ENCODE measurements around the gene SMC4.
"Not testable (repeated sequence)": the region's sequence is repeated elsewhere in the genome, so short reads cannot be mapped to it uniquely, and the experiment has no call there.

The SMC4 gene

DNA sequence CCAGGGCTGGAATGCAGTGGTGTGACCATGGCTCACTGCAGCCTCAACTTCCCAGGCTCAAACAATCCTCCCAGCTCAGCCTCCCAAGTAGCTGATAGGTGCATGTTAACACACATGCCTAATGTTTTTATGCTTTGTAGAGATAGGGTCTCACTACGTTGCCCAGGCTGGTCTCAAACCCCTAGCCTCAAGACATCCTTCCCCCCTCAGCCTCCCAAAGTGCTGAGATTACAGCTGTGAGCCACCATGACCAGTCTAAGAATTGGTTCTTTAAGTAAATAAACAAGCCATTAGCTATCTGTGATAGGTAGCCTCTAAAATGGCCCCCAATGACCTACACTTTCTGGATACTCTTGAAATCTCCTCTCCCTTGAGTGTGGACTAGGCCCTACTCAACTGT is 46.4 kb downstream of the SMC4 start:
- DNase-seq (ENCODE audit: low read depth in 2 of 2) = no peak

GRCh38 chr3:160446522-160447056 is 47.1 kb downstream of the SMC4 start:
- DNase-seq (ENCODE audit: low read depth in 2 of 2) = no peak

DNA sequence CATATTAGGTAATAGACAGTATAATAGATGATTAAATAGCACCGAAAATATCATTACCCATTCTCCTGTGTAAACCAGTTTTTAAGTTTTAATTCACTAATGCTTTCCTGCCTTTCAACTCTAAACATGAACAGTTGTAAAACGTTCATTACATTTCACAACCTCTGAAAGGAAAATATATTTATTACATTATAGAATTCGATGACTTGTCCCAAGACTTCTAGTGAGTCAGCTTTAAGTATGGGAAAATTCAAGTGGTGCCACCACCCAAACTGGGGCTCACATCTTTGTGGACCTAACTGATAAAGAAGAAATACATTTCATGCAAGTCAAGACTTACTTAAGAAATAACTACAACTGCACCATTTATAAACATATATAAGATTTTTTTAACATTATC is 48.1 kb downstream of the SMC4 start:
- peak in 1 of 2 experiments; percentile 5 for DNase-seq (ENCODE audit: low read depth in 2 of 2)

DNA sequence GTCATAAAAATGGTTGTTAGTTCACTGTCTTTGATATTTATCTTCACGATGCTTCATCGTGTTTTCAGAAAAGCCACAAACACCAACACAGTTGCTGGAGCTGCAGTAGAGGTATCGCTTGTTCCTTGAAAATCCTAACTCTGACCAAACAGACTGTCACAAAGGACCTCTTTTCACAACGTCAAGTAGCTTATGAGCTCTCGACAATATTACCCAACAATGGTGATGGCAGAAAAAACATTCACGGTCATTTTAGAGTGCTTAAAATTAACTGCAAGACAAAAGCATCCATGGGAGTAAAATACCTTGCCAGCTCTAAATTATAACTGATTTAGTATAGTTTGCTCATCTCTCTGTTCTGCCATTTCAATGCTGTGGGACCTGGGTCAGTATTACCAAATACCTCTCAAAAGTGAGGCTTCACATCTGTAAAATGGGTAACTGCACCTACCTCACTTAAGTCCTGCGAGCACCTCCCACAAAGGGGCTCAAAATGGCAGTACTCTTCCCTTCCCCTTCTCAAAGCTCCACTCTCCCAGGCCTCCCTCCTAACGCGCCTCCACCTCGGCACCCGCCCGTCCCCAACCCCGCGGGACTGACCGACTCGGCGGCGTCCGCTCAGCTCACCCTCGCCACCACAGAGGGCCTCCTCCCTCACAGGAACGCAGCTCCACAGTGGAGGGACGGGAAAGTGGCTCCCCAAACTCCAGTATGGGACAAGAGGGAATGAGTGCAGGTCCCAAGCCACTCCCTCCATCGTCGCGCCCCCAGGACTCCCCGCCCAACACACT is 49.6 kb downstream of the SMC4 start:
- no peak for DNase-seq (ENCODE audit: low read depth in 2 of 2)

DNA sequence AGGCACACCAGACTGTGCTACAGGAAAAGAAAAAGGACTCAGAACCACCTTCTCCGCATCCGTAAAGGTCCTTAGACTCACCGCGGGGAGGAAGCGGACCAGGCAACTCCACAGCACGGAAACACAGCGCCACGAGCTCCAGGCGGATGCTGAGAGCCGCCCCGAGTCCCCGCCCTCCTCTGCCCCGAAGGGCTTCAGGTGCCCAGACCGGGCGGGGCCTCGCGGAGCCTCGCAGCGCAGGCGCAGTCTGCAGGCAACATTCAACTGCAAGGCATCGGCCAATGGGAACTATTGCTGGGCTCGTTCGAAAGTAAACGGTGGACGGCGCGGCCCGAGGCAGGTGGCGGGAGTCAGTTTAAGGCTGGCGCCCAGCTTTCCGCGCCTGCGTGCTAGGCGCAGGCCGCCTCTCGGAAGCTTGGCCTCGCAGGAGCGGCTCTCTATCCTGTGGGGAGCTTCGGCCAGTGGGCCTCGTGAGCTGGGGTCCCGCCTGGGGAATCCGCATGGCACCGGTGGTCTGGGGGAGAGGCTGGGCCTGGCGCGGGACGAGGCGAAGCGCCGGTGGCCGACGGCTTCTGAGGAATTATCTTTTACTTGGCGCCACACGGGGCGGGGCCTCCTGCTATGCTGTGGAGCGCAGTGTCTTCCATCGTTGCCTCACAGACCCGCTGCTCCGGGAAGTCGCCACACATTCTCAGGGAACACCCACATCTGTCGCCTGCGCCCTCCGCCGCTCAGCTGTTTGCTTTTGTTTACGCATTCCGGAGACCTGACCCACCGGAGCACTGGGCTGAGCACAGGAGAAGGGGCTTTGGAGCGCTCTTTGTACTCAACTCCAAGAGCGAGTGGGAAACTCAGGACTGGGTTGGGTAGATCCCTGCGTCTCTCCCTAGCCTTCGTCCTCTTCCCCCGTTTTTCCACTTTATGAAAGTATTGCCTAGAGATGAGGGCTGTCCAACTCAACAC is 50.5 kb downstream of the SMC4 start, which contains the start of gene TRIM59:
TRIM59 (minus strand) TSS at position 151 of the 963 bp plus-strand sequence. CDS start 10,603 bp downstream, outside the sequence.
- peak; percentile 93 to 95 for DNase-seq (ENCODE audit: low read depth in 2 of 2)

- DNase-seq (ENCODE audit: low read depth in 2 of 2) = peak; percentile 89 to 93
Measured at GRCh38 chr3:160450846-160451245, 51.4 kb downstream of the SMC4 start.

DNA sequence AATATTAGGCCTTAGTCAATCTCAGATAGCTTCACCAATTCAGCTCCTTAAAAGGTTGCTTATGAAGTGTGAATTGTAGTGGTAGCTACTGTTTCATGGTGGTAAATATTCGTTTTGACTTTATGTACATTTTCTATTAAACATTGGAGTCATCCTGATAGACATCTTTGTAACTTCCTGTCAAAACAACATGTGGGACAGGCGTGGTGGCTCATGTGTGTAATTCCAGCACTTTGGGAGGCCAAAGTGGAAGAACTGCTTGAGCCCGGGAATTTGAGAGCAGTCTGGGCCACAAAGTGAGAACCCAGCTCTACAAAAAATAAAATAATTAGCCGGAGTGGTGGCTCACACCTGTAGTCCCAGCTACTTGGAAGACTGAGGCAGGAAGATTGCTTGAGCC is 52.2 kb downstream of the SMC4 start:
- DNase-seq (ENCODE audit: low read depth in 2 of 2) = no peak

GRCh38 chr3:160452251-160452650 is 52.8 kb downstream of the SMC4 start:
- not testable (repeated sequence) for DNase-seq (ENCODE audit: low read depth in 2 of 2)

DNA sequence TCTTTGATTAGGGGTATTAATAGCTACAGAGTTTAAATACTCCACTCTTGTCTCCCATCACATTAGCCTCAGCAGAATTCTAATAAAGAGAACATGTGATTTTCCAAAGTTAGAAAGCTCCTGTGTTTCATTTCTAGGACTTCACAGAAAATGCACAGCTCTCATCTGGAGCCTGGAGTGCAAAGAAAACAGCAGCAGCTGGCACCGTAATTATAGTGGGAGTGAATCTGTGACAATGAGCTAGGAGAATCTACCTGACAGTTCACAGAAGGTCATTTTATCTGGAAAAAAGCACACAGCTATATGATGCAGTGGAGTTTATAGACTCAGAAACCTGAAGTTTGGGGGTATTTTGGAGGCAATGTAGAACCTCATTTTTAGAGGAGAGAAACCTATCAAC is 55.5 kb downstream of the SMC4 start:
- DNase-seq (ENCODE audit: low read depth in 2 of 2) = no peak

DNA sequence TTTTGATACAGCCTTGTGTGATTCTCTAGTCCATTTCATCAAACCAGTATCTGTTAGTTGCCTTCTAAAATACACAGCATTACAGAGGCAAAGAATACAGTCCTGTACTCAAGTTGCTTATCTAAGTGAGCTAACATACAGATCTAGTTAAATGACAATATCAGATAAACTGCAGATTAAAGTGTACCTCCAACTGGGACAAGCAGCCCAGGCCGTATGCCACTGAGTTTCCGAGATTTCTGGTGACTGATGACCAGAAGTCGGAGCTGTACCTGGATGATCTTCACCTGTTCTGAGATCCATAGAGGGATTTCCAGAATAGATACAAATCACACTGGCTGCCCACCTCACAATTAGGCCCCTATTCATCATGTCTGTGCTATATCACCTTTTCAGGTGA is 56.4 kb downstream of the SMC4 start:
- no peak for DNase-seq (ENCODE audit: low read depth in 2 of 2)

DNA sequence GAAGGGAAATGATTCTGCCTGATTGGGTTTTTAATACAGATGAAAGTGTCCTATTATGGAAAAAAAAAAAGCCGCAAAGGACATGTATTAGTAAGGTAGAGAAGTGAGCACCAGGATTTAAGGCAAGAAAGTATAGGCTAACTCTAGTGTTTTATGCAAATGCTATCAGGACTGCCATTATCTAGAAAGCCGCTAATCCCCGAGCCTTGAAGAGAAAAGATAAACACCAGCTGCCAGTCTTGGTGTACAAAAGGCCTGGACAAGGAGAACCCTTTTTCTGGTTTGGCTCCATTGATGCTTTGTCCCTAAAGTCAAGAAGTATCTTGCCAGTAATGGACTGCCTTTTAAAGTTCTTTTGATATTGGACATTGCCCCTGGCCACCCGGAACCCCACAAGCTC is 58.7 kb downstream of the SMC4 start:
- DNase-seq (ENCODE audit: low read depth in 2 of 2) = no peak

GRCh38 chr3:160459450-160459970 is 60.1 kb downstream of the SMC4 start:
- no peak for DNase-seq (ENCODE audit: low read depth in 2 of 2)

GRCh38 chr3:160460033-160460432 is 60.6 kb downstream of the SMC4 start:
- DNase-seq (ENCODE audit: low read depth in 2 of 2) = no peak

DNA sequence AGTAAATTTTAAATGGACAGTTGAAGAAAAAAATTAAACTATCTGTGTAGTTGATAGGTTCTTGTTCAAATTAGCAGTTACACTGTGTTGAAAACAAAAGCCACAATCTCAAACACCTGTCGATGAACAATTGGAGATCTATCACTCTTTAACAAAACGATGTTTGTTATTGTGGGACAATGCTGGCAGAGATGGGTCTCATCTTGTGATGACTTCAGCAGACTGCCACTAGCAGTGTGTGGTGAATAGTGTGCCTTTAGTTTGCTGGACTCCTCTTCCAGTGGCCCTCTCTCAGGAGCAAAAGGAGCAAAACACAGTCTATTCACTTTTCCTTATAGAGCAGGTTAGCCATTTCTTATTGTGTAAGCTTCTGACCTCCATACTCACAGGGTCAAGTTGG is 64.9 kb downstream of the SMC4 start:
- no peak for DNase-seq (ENCODE audit: low read depth in 2 of 2)

DNA sequence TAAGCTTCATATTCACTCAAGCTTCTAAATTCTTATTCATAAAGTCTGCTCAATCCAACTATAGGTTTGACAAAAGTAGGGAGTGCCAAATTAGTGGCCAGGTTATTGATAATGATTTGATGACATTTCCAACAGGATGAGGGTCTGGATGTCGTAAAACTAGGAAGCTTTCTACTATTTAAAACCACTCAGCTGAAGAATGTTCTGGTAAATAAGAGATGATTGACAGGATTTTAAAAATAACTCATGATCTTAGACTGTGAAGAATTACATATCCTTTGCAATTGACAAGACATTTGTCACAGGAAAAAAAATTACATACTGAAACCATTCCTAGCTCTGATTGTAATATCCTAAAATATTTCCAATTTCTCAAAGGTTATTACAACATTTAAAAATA is 65.5 kb downstream of the SMC4 start:
- DNase-seq (ENCODE audit: low read depth in 2 of 2) = no peak

- no peak for DNase-seq (ENCODE audit: low read depth in 2 of 2)
Measured at GRCh38 chr3:160470181-160470580, 70.7 kb downstream of the SMC4 start.

DNA sequence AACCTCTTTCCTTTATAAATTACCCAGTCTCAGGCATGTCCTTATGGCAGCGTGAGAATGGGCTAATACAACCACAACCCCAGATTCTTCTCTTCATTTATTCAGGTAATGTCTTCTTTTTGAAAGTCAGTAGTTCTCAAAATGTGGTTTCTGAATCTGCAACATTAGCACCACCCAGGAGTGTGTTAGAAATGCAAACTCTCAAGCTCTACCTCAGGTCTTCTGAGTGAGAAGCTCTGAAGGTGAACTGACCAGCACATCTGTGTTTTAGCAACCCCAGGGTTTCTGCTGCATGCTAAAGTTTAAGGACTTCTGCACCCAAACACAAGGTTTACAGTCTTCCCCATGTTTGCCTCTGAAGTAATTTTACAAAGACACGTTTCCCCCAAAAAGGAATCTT is 72.4 kb downstream of the SMC4 start:
- DNase-seq (ENCODE audit: low read depth in 2 of 2) = no peak

- DNase-seq (ENCODE audit: low read depth in 2 of 2) = no peak
Measured at GRCh38 chr3:160472344-160472743, 72.9 kb downstream of the SMC4 start.

DNA sequence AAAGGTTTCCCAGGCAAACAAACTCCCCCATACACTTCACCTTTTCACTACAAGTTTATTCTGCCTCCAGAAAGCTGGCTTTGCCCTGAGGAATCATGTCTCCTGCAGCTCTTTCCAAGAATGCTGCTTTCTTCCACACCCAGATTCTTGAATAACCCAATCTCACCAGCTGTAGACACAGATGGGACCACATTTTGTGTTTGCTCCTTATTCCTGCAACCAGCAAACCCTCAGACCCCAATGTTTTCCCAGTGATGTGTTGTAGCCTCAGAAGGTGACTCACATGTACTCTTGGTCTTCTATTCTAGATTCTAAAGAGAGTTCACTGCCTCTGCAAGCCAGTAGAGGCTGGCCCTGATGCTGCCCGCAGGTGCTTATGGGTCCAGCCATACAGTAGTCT is 73.8 kb downstream of the SMC4 start:
- peak; percentile 81 to 82 for DNase-seq (ENCODE audit: low read depth in 2 of 2)

- peak; percentile 96 to 97 for DNase-seq (ENCODE audit: low read depth in 2 of 2)
Measured at GRCh38 chr3:160473978-160474377, 74.5 kb downstream of the SMC4 start.

GRCh38 chr3:160474416-160474838 is 75.0 kb downstream of the SMC4 start:
- peak; percentile 72 to 73 for DNase-seq (ENCODE audit: low read depth in 2 of 2)

- no peak for DNase-seq (ENCODE audit: low read depth in 2 of 2)
Measured at GRCh38 chr3:160475153-160475552, 75.7 kb downstream of the SMC4 start.
